ENCODE results near the gene NDRG3. TPM values are rescaled to one million over a fixed set of nuclear protein-coding genes. Genes with fewer than 3 reads are reported as not detected.

The NDRG3 gene
- polyA plus RNA-seq, 2 of the 4 experiments (the other 2 are of a cell fraction), result 30.6 to 34.4 TPM

DNA sequence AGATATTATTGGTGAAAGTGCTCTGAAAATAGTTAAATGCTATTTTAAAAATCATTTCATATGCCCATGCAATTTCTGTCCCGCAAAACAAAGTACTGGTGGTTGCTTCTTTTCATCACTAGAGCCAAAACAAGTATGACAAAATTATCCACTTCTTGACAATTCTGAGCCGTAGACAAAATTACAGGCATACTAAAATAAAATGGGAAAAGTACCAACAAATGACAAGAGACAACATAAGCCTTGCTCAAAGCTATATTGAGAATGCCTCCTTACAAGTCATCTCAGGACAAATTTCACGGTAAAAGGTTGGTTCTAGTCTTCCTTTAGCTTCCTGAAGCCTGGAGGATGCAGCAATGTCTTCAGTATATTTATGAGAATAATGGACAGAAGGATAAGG, 28.9 kb downstream of the NDRG3 start:
- ChIA-PET POLR2A (no interaction called here), CTCF (no interaction called here)
- Histone ChIP-seq H3K9me3 (no peaks in the 10 kb centered on the region), H3K4me1 (no peaks in the 10 kb centered on the region), H3K4me3 (no peak overlapping the region), H3K4me2 (no peak overlapping the region), H3K27ac (no peak overlapping the region)
- TF ChIP-seq EHF (CRISPR knock-in tag; IDR thresholded peaks at IDR 0.05), result no peak
- no peak for ATAC-seq
- FAIRE-seq, result no peak
- no peak for DNase-seq (ENCODE audit: low read depth in 1 of 2, low spot score in 1 of 2)
- WGBS (ENCODE audit: missing lambda C conversion rate), result 87% methylated on average over 3 of the region's 3 CpGs

- no peak overlapping the region for H3K27ac ChIP-seq
- no peak overlapping the region for H3K4me2 ChIP-seq
- ChIA-PET POLR2A (no interaction called here), CTCF (no interaction called here)
- no peak overlapping the region for H3K4me3 ChIP-seq
- no peaks in the 10 kb centered on the region for H3K9me3 ChIP-seq
- ATAC-seq (no peak), FAIRE-seq (no peak), DNase-seq (ENCODE audit: low read depth in 1 of 2, low spot score in 1 of 2) (no peak)
- 92% methylated on average over 1 of the region's 1 CpG for WGBS (ENCODE audit: missing lambda C conversion rate)
- H3K4me1 ChIP-seq, result no peaks in the 10 kb centered on the region
- TF ChIP-seq EHF (CRISPR knock-in tag; IDR thresholded peaks at IDR 0.05) (no peak), BCL3 (IDR thresholded peaks at IDR 0.05) (no peak), CEBPB (IDR thresholded peaks at IDR 0.05) (no peak), RNF2 (IDR thresholded peaks at IDR 0.05; ENCODE audit: borderline replicate concordance, low read depth) (no peak), REST (IDR thresholded peaks at IDR 0.05) (no peak)
- TF ChIP-seq, protein P1, sequence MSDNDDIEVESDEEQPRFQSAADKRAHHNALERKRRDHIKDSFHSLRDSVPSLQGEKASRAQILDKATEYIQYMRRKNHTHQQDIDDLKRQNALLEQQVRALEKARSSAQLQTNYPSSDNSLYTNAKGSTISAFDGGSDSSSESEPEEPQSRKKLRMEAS (IDR thresholded peaks at IDR 0.05), result no peak
Measured at GRCh38 chr20:36712775-36713174, 33.1 kb downstream of the NDRG3 start.

DNA sequence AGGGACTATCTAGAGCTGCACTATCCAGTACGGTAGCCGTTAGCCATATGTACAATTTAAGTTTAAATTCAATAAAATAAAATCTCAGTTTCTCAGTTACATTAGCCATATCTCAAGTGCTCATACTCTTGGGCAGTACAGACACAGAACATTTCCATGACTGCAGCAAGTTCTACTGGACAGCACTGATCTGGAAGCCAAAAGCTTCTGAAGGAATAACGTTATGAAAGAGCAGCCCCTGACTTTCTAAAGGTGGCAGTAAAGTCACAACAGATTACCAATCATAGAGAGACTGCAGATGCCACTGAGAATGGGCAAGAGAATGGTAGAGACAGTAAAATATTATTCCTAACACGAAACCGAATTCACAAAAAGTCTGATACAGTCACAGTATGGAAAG, 36.8 kb downstream of the NDRG3 start:
- Histone ChIP-seq H3K4me3 (no peak overlapping the region), H3K4me2 (no peak overlapping the region), H3K9me3 (no peaks in the 10 kb centered on the region), H3K27ac (no peak overlapping the region), H3K4me1 (no peaks in the 10 kb centered on the region)
- TF ChIP-seq REST (IDR thresholded peaks at IDR 0.05) (no peak), TFCP2L1 (CRISPR knock-in tag; IDR thresholded peaks at IDR 0.05) (no peak), BHLHE40 (IDR thresholded peaks at IDR 0.05; ENCODE audit: low read depth, low read length) (no peak), KDM1A (IDR thresholded peaks at IDR 0.05; ENCODE audit: low read depth) (no peak), ZSCAN20 (CRISPR knock-in tag; IDR thresholded peaks at IDR 0.05) (no peak), RFX5 (IDR thresholded peaks at IDR 0.05) (no peak), CEBPB (IDR thresholded peaks at IDR 0.05) (no peak), ATOH8 (CRISPR knock-in tag; IDR thresholded peaks at IDR 0.05; ENCODE audit: low read depth) (no peak), ZC3H11A (IDR thresholded peaks at IDR 0.05) (no peak), MAFK (IDR thresholded peaks at IDR 0.05; ENCODE audit: partially characterized antibody) (no peak), EHF (CRISPR knock-in tag; IDR thresholded peaks at IDR 0.05) (no peak)
- TF ChIP-seq, protein P2, sequence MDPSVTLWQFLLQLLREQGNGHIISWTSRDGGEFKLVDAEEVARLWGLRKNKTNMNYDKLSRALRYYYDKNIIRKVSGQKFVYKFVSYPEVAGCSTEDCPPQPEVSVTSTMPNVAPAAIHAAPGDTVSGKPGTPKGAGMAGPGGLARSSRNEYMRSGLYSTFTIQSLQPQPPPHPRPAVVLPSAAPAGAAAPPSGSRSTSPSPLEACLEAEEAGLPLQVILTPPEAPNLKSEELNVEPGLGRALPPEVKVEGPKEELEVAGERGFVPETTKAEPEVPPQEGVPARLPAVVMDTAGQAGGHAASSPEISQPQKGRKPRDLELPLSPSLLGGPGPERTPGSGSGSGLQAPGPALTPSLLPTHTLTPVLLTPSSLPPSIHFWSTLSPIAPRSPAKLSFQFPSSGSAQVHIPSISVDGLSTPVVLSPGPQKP (IDR thresholded peaks at IDR 0.05; ENCODE audit: low read depth, low read length), result no peak
- TF ChIP-seq, protein P3, sequence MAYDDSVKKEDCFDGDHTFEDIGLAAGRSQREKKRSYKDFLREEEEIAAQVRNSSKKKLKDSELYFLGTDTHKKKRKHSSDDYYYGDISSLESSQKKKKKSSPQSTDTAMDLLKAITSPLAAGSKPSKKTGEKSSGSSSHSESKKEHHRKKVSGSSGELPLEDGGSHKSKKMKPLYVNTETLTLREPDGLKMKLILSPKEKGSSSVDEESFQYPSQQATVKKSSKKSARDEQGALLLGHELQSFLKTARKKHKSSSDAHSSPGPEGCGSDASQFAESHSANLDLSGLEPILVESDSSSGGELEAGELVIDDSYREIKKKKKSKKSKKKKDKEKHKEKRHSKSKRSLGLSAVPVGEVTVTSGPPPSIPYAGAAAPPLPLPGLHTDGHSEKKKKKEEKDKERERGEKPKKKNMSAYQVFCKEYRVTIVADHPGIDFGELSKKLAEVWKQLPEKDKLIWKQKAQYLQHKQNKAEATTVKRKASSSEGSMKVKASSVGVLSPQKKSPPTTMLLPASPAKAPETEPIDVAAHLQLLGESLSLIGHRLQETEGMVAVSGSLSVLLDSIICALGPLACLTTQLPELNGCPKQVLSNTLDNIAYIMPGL (CRISPR knock-in tag; IDR thresholded peaks at IDR 0.05; ENCODE audit: borderline replicate concordance), result no peak
- no peak for DNase-seq (ENCODE audit: low read depth in 1 of 2, low spot score in 1 of 2)
- ChIA-PET CTCF (interaction anchor here (0.6 to 1.4 kb wide), 3 partner anchors 13 to 247 kb away, joined by 3 to 4 read pairs (median 3); no protein-coding TSS in a partner anchor), POLR2A (no interaction called here)
- no peak for ATAC-seq
- 90% methylated on average over 5 of the region's 5 CpGs for WGBS (ENCODE audit: missing lambda C conversion rate)
- no peak for FAIRE-seq

Measured in A549 (cell line).